HG02852 (cell line): ENCODE results near the gene AGFG1.
"Not testable (repeated sequence)": the region's sequence is repeated elsewhere in the genome, so short reads cannot be mapped to it uniquely, and the experiment has no call there.

Experiments
- ATAC-seq: cut with Tn5 transposase; IDR thresholded peaks from one replicate; pipeline ENCODE4 v1.9.1; 2021; ENCODE audit warnings: mild to moderate bottlenecking, moderate library complexity; ENCODE audit not compliant: unreplicated experiment

AGFG1 gene

DNA sequence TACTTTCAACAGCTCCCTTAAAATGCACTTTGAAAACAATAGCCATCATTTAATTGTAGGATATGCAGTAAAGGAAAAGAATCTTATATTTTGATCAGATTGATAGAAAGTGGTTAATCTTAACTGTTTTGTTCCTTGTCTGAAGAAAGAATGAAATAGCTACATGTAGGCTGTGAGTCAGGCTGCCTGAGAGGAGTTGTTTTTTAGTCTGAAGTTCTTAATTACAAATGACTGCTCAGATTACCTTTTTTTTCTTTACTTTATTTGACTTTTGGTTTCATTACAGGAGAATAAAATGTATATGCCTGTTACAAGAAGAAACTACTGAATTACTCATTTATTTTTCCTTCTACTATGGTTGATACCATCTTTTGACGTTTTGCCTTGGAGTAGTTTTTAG lies 56.8 kb downstream of the AGFG1 start:
- no peak for ATAC-seq

GRCh38 chr2:227529871-227530270 lies 57.9 kb downstream of the AGFG1 start:
- ATAC-seq: no peak

- ATAC-seq: peak; percentile 96
Measured at GRCh38 chr2:227534714-227535113, 62.8 kb downstream of the AGFG1 start.

DNA sequence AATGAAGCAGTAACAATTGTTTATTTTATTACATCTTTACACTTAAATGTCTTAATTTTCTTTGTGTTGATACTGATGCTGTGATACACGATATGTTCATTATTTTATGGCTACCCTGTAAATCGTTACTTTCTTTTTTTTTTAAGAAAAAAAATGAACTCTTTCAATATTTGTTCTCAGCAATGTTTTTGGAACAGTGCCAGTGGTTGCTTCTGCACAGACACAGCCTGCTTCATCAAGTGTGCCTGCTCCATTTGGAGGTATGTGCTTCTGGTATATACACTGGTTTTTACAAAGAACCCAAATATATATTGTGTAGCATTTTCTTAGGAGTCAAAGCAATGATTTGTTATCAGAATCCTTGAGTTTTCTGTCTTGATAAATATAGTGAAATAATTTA lies 64.5 kb downstream of the AGFG1 start:
- no peak for ATAC-seq

- ATAC-seq: no peak
Measured at GRCh38 chr2:227539465-227539956, 67.6 kb downstream of the AGFG1 start.

DNA sequence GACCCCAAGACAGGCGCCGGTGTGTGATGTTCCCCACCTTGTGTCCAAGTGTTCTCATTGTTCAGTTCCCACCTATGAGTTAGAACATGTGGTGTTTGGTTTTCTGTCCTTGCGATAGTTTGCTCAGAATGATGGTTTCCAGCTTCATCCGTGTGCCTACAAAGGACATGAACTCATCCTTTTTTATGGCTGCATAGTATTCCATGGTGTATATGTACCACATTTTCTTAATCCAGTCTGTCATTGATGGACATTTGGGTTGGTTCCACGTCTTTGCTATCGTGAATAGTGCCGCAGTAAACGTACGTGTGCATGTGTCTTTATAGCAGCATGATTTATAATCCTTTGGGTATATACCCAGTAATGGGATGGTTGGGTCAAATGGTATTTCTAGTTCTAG lies 68.4 kb downstream of the AGFG1 start:
- not testable (repeated sequence) for ATAC-seq

DNA sequence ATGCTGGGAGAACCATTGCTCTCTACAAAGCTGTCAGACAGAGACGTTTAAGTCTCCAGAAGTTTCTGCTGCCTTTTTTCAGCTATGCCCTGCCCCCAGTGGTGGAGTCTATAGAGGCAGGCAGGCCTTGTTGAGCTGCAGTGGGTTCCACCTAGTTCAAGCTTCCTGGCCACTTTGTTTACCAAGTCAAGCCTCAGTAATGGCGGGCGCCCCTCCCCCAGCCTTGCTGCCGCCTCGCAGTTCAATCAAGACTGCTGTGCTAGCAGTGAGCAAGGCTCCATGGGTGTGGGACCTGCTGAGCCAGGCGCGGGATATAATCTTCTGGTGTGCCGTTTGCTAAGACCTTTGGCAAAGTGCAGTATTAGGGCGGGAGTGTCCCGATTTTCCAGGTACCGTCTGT lies 74.0 kb downstream of the AGFG1 start:
- ATAC-seq: no peak

DNA sequence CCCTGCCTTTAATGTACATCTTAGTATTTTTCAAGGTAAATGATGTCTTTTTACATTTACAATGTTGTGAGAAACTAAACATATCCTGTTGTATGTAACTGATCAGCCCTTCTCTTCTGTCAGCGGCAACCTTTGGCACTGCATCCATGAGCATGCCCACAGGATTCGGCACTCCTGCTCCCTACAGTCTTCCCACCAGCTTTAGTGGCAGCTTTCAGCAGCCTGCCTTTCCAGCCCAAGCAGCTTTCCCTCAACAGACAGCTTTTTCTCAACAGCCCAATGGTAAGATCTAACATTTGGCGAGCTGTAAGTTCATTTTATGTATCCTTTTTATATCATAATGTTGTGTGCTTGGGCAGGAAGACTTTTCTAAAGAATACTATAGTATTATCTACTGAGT lies 79.9 kb downstream of the AGFG1 start:
- no peak for ATAC-seq

- no peak for ATAC-seq
Measured at GRCh38 chr2:227562581-227562980, 90.6 kb downstream of the AGFG1 start.

- no peak for ATAC-seq
Measured at GRCh38 chr2:227565080-227565479, 93.1 kb downstream of the AGFG1 start.

GRCh38 chr2:227566012-227566411 lies 94.1 kb downstream of the AGFG1 start:
- ATAC-seq: no peak

GRCh38 chr2:227568852-227569169 lies 96.9 kb downstream of the AGFG1 start:
- no peak for ATAC-seq

DNA sequence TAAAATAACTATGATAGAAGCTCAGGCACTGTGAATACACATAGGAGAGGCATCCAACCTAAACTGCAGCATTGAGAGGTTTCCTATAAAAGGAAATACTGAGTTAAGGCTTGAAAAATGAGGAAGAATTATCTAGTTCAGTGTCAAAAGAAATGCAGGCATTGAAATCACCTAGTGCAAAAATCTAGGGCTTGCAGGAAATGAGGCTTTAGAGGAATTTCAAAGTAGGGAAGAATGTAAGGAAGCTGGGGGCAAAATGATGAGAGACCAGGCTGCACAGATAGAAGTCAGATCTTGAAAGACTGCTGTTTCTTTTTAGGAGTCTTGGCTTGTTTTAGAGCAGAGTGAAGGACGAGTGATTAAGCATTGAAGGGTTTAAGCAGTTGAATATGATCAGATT lies 98.7 kb downstream of the AGFG1 start:
- no peak for ATAC-seq

- ATAC-seq: no peak
Measured at GRCh38 chr2:227576110-227576509, 104.2 kb downstream of the AGFG1 start.

DNA sequence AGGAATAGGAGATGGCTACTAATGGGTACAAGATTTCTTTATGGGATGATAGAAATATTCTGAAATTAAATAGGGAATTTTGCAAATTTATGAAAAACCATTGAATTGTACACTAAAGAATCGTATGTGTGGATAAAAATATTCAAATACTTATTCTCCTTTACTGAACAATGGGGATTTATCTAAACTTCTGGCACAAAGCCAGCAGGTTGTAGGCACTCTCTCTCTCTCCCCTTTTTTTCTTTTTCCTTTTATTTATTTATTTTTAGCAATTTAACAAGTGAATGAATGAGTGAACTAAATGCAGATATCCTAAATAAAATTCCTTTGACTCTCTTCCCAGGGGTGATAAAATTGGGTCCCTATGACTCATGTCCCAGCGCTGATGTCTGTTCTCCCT lies 104.9 kb downstream of the AGFG1 start:
- ATAC-seq: no peak

- ATAC-seq: no peak
Measured at GRCh38 chr2:227577555-227577954, 105.6 kb downstream of the AGFG1 start.

GRCh38 chr2:227578642-227579041 lies 106.7 kb downstream of the AGFG1 start:
- no peak for ATAC-seq

DNA sequence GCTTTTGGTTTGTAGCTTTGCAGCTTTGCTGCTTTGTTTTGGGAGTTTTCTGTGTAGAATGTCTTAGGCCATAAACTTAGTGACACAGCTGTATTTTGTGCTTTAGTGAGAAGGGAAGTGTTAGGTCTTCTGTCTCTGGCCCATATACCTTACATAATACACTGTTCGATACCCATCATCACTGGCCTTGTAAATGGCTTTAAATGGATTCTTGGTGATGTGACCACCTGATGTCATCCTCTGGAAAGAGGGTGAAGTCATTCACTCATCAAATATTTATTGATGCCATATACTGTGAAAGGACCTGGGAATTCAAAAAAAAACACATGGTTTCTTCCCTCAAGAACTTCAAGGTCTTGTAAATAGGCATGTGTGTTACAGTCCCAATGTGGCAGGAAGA lies 107.8 kb downstream of the AGFG1 start:
- ATAC-seq: no peak

DNA sequence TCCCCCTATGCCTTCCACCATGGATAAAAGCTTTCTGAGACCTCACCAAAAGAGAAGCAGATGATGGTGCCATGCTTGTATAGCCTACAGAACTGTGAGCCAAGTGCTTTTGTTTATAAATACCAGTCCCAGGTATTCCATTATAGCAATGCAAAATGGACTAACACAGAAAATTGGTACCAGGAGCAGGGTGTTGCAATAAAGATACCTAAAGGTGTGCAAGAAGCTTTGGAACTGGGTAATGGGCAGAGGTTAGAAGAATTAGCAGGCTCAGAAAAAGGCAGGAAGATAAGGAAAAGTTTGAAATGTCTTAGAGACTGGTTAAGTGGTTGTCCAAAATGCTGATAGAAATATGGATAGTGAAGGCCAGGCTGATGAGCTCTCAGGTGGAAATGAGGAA lies 110.4 kb downstream of the AGFG1 start:
- ATAC-seq: no peak

DNA sequence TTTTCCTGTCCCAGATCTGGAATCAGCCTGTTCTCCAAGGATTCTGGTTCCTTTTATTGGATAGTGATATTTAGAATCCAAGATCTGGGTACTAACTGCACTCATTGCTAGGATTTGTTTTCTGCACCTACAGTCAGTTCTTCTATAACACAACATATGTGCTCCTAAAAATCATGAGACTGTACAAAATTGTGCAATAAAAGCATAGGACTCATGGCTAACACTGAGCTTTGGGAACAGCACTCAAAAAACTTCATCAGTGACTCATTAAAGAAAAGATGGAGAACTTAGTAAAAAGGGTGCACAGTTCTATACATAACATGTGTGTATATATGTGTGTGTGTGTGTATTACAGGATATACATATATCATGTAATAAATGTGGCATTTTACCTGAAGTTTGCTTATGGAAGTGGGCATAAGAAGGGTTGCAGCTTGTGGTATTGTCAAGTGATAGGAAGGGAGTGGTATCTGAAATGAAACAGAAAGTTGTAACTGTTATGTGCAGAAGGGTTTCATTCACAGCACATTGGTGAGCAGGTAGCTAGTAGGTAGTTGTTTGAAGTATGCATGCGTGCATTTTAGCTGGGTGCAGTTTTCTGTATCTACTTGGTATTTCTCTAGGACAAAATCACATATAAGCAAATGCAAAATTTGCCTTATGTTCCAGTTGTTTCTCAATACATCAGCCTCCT lies 120.9 kb downstream of the AGFG1 start:
- peak; percentile 83 for ATAC-seq

DNA sequence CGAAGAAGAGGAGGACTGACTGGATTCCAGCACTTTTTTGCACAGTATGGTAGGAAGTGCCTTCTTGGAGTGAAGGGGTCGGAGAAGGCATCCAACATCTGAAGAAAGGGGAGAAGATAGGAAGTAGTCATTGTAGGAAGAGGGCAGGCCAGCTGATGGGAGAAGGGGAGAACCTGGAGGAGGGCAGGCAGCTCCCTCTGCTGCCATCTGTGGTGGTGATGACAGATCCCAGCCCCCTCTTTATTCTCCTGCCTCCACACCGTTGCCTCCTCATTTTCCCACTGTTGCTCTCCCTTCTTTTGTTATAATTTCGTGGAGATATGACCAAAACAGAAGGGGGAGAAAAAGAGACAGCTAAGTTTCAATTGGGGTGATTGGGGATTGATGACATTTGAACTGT lies 123.8 kb downstream of the AGFG1 start:
- ATAC-seq: no peak

DNA sequence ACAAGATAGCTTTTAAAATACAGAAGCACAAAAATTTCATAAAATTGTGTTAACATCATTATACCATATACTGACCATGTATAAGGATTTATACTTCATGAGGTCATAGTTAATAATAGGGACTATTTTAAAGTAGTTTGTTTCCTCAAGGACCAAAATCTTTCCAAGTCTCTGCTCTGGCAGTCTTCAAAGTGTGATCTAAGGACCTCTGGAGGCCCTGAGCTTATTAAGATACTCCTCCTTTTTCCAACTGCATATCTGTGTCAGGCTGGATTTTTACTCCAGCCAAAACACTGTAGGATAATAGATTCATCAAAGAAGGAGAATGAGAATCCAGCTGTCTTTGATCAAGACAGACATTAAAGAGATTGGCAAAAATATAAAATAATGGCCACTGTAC lies 125.1 kb downstream of the AGFG1 start:
- no peak for ATAC-seq

DNA sequence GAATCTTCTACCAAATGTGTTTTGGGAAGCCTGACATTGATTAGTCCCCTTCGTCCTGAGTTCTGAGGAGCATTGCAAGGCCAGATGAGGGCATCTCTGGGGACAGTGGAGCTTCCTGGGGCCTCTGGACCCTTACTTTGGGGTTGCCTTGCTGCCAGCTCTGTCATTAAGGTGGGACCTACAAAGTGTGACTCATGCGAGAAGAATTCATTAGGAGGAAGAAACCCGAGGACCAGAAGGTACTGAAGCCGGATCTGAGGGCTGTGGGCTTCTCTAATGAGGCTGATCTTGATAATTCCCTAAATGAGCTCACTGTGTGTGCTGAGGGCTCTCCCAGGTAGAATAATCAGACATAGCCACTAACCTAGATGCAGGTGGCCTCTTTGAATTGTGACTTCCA lies 126.0 kb downstream of the AGFG1 start:
- no peak for ATAC-seq
